ENCODE data around the gene MYL7.
"Not testable (repeated sequence)": the region's sequence is repeated elsewhere in the genome, so short reads cannot be mapped to it uniquely, and the experiment has no call there.

Gene MYL7

GRCh38 chr7:44183386-44183785 lies 42.3 kb upstream of the MYL7 start:
- H3K4me3 ChIP-seq (ENCODE audit: low read length): no peak overlapping the region
- no peak overlapping the region for H3K9ac ChIP-seq (ENCODE audit: low read depth, low read length)
- no peaks in the 10 kb centered on the region for H3K36me3 ChIP-seq (ENCODE audit: insufficient read depth, low read length)
- peaks cover 12% of the 10 kb centered on the region; the same call in 1 of the 2 replicates for H3K4me1 ChIP-seq (ENCODE audit: insufficient read depth, low read length)
- WGBS: 78% methylated on average over 2 of the region's 2 CpGs
- no peaks in the 10 kb centered on the region for H3K9me3 ChIP-seq (ENCODE audit: insufficient read depth, low read depth, low read length)
- H3K27me3 ChIP-seq (ENCODE audit: insufficient read depth, low read length): no peaks in the 10 kb centered on the region
- no peak overlapping the region for H3K27ac ChIP-seq (ENCODE audit: low read depth, low read length)

DNA sequence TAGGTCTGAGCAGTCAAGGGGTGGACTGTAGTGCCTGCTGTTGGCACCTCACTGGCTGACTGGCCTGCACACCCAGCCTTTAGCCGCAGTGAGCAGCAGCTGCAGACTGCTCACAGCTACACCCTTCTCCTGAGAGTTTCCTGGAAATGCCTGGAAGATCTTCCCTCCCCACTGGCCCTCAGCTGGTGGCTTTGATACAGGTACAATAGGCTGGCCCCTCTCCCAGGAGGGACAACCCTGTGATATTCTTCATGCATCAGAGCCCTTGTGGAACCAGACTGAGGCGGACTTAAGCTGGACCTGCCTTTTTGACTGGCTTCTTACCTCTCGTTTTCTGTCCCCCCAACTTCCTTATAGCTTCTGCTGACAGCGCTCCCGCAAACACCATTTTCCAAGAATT lies 41.7 kb upstream of the MYL7 start:
- H3K36me3 ChIP-seq (ENCODE audit: insufficient read depth, low read length): no peaks in the 10 kb centered on the region
- peaks cover 12% of the 10 kb centered on the region; the same call in 1 of the 2 replicates for H3K4me1 ChIP-seq (ENCODE audit: insufficient read depth, low read length)
- no peak overlapping the region for H3K4me3 ChIP-seq (ENCODE audit: low read length)
- H3K27me3 ChIP-seq (ENCODE audit: insufficient read depth, low read length): no peaks in the 10 kb centered on the region
- no peak overlapping the region for H3K27ac ChIP-seq (ENCODE audit: low read depth, low read length)
- no peaks in the 10 kb centered on the region for H3K9me3 ChIP-seq (ENCODE audit: insufficient read depth, low read depth, low read length)
- 86% methylated on average over 5 of the region's 5 CpGs for WGBS
- H3K9ac ChIP-seq (ENCODE audit: low read depth, low read length): no peak overlapping the region

GRCh38 chr7:44180631-44181030 lies 39.5 kb upstream of the MYL7 start:
- WGBS: 90% methylated on average over 3 of the region's 3 CpGs
- Histone ChIP-seq H3K27me3 (ENCODE audit: insufficient read depth, low read length) (no peaks in the 10 kb centered on the region), H3K9ac (ENCODE audit: low read depth, low read length) (no peak overlapping the region), H3K27ac (ENCODE audit: low read depth, low read length) (no peak overlapping the region), H3K4me1 (ENCODE audit: insufficient read depth, low read length) (peaks cover 22% of the 10 kb centered on the region; the same call in 1 of the 2 replicates), H3K4me3 (ENCODE audit: low read length) (no peak overlapping the region), H3K36me3 (ENCODE audit: insufficient read depth, low read length) (no peaks in the 10 kb centered on the region), H3K9me3 (ENCODE audit: insufficient read depth, low read depth, low read length) (no peaks in the 10 kb centered on the region)

- 76% methylated on average over 4 of the region's 4 CpGs for WGBS
- H3K27ac ChIP-seq (ENCODE audit: low read depth, low read length): no peak overlapping the region
- H3K36me3 ChIP-seq (ENCODE audit: insufficient read depth, low read length): no peaks in the 10 kb centered on the region
- H3K4me1 ChIP-seq (ENCODE audit: insufficient read depth, low read length): peaks cover 11% of the 10 kb centered on the region; the same call in 1 of the 2 replicates
- no peak overlapping the region for H3K4me3 ChIP-seq (ENCODE audit: low read length)
- H3K9me3 ChIP-seq (ENCODE audit: insufficient read depth, low read depth, low read length): no peaks in the 10 kb centered on the region
- H3K9ac ChIP-seq (ENCODE audit: low read depth, low read length): no peak overlapping the region
- H3K27me3 ChIP-seq (ENCODE audit: insufficient read depth, low read length): no peaks in the 10 kb centered on the region
Measured at GRCh38 chr7:44177570-44178131, 36.5 kb upstream of the MYL7 start.

- Histone ChIP-seq H3K4me1 (ENCODE audit: insufficient read depth, low read length) (peaks cover 11% of the 10 kb centered on the region; the same call in 1 of the 2 replicates), H3K36me3 (ENCODE audit: insufficient read depth, low read length) (no peaks in the 10 kb centered on the region), H3K4me3 (ENCODE audit: low read length) (no peak overlapping the region), H3K9me3 (ENCODE audit: insufficient read depth, low read depth, low read length) (no peaks in the 10 kb centered on the region), H3K27me3 (ENCODE audit: insufficient read depth, low read length) (no peaks in the 10 kb centered on the region), H3K9ac (ENCODE audit: low read depth, low read length) (no peak overlapping the region), H3K27ac (ENCODE audit: low read depth, low read length) (no peak overlapping the region)
- 93% methylated on average over 7 of the region's 7 CpGs for WGBS
Measured at GRCh38 chr7:44176486-44176885, 35.4 kb upstream of the MYL7 start.

GRCh38 chr7:44175730-44176129 lies 34.6 kb upstream of the MYL7 start:
- no peaks in the 10 kb centered on the region for H3K27me3 ChIP-seq (ENCODE audit: insufficient read depth, low read length)
- no peak overlapping the region for H3K9ac ChIP-seq (ENCODE audit: low read depth, low read length)
- no peak overlapping the region for H3K4me3 ChIP-seq (ENCODE audit: low read length)
- H3K4me1 ChIP-seq (ENCODE audit: insufficient read depth, low read length): peaks cover 11% of the 10 kb centered on the region; the same call in 1 of the 2 replicates
- no peak overlapping the region for H3K27ac ChIP-seq (ENCODE audit: low read depth, low read length)
- WGBS: 83% methylated on average over 3 of the region's 3 CpGs
- no peaks in the 10 kb centered on the region for H3K9me3 ChIP-seq (ENCODE audit: insufficient read depth, low read depth, low read length)
- no peaks in the 10 kb centered on the region for H3K36me3 ChIP-seq (ENCODE audit: insufficient read depth, low read length)

GRCh38 chr7:44174694-44174948 lies 33.5 kb upstream of the MYL7 start:
- H3K9me3 ChIP-seq (ENCODE audit: insufficient read depth, low read depth, low read length); H3K27me3 ChIP-seq (ENCODE audit: insufficient read depth, low read length); H3K9ac ChIP-seq (ENCODE audit: low read depth, low read length); H3K36me3 ChIP-seq (ENCODE audit: insufficient read depth, low read length); H3K27ac ChIP-seq (ENCODE audit: low read depth, low read length); H3K4me3 ChIP-seq (ENCODE audit: low read length): not testable (repeated sequence)
- peaks cover 11% of the 10 kb centered on the region; the same call in 1 of the 2 replicates for H3K4me1 ChIP-seq (ENCODE audit: insufficient read depth, low read length)
- WGBS: 86% methylated on average over 1 of the region's 1 CpG

- Histone ChIP-seq H3K4me3 (ENCODE audit: low read length) (no peak overlapping the region), H3K9me3 (ENCODE audit: insufficient read depth, low read depth, low read length) (no peaks in the 10 kb centered on the region), H3K27ac (ENCODE audit: low read depth, low read length) (no peak overlapping the region), H3K9ac (ENCODE audit: low read depth, low read length) (no peak overlapping the region), H3K36me3 (ENCODE audit: insufficient read depth, low read length) (no peaks in the 10 kb centered on the region), H3K4me1 (ENCODE audit: insufficient read depth, low read length) (peaks cover 11% of the 10 kb centered on the region; the same call in 1 of the 2 replicates), H3K27me3 (ENCODE audit: insufficient read depth, low read length) (no peaks in the 10 kb centered on the region)
- 87% methylated on average over 3 of the region's 3 CpGs for WGBS
Measured at GRCh38 chr7:44173911-44174693, 33.0 kb upstream of the MYL7 start.

- 93% methylated on average over 6 of the region's 6 CpGs for WGBS
- no peaks in the 10 kb centered on the region for H3K9me3 ChIP-seq (ENCODE audit: insufficient read depth, low read depth, low read length)
- peaks cover 11% of the 10 kb centered on the region; the same call in 1 of the 2 replicates for H3K4me1 ChIP-seq (ENCODE audit: insufficient read depth, low read length)
- H3K4me3 ChIP-seq (ENCODE audit: low read length): no peak overlapping the region
- H3K9ac ChIP-seq (ENCODE audit: low read depth, low read length): no peak overlapping the region
- H3K27ac ChIP-seq (ENCODE audit: low read depth, low read length): no peak overlapping the region
- H3K36me3 ChIP-seq (ENCODE audit: insufficient read depth, low read length): no peaks in the 10 kb centered on the region
- H3K27me3 ChIP-seq (ENCODE audit: insufficient read depth, low read length): no peaks in the 10 kb centered on the region
Measured at GRCh38 chr7:44172803-44173424, 31.8 kb upstream of the MYL7 start.

DNA sequence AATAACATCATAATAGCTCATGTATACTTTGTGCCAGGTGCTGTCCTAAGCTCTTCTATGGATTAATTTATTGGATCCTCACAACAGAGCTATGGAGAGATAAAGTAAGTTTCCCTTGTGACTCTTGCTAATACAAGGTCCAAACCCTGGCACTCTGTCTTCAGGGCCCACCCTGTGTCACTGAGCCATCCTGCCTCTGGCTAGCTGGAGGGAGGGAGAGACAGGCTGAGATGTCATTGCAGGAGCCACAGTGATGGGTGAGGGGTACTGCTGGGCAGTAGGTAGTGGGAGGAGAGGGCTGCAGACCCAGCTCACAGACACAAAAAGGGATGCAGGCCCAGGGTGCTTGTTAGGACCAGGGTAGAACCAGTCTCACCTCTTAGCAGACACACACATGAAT lies 31.2 kb upstream of the MYL7 start:
- H3K9me3 ChIP-seq (ENCODE audit: insufficient read depth, low read depth, low read length): no peaks in the 10 kb centered on the region
- no peaks in the 10 kb centered on the region for H3K27me3 ChIP-seq (ENCODE audit: insufficient read depth, low read length)
- peaks cover 6% of the 10 kb centered on the region; the same call in 1 of the 2 replicates for H3K4me1 ChIP-seq (ENCODE audit: insufficient read depth, low read length)
- H3K27ac ChIP-seq (ENCODE audit: low read depth, low read length): no peak overlapping the region
- H3K36me3 ChIP-seq (ENCODE audit: insufficient read depth, low read length): no peaks in the 10 kb centered on the region
- no peak overlapping the region for H3K4me3 ChIP-seq (ENCODE audit: low read length)
- H3K9ac ChIP-seq (ENCODE audit: low read depth, low read length): no peak overlapping the region

DNA sequence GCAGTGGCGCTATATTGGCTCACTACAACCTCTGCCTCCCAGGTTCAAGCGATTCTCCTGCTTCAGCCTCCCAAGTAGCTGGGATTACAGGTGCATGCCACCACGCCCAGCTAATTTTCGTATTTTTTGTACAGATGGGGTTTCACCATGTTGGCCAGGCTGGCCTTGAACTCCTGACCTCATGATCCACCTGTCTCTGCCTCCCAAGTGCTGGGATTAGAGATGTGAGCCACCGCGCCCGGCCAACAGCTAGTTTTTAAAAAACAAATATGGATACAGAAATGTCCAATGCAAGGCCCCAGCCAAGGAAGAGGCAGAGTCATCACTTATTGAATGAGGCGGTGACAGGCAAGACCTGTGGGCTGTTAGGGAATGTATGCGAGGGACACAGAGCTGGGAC lies 30.8 kb upstream of the MYL7 start:
- not testable (repeated sequence) for H3K9me3 ChIP-seq (ENCODE audit: insufficient read depth, low read depth, low read length); H3K4me3 ChIP-seq (ENCODE audit: low read length); H3K27ac ChIP-seq (ENCODE audit: low read depth, low read length); H3K27me3 ChIP-seq (ENCODE audit: insufficient read depth, low read length); H3K4me1 ChIP-seq (ENCODE audit: insufficient read depth, low read length); H3K9ac ChIP-seq (ENCODE audit: low read depth, low read length); H3K36me3 ChIP-seq (ENCODE audit: insufficient read depth, low read length)
- WGBS: 92% methylated on average over 9 of the region's 9 CpGs
